ENCODE measurements around the gene SMCO4. TPM values are rescaled to one million over a fixed set of nuclear protein-coding genes. Genes with fewer than 3 reads are reported as not detected.

SMCO4 gene
- total and polyA plus RNA-seq, 2 donors (not counting 1 experiment from before 2014, with no cell fraction given): 3.6 to 5.1 TPM

DNA sequence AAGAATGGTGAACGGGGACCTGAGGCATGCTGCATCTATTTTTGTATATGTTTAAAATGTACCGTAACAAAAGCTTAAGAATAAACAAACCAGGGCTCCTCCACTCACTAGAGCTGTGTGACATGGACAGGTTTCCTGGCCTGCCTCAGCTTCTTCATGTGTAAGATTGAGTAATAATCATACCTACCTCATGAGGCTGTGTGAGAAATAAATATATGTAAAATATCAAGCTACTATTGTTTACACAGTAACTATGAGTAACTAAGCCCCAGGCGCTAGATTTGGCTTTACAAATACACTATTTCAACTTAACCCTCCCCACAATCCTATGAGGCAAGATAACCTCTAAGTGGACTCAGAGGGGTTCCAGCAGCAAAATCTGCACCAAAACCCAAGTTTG lies 66.4 kb downstream of the SMCO4 start:
- ATAC-seq (ENCODE audit: low read depth) (no peak), DNase-seq (no peak)
- Mint-ChIP-seq H3K27me3 (no peaks in the 10 kb centered on the region), H3K4me3 (no peak overlapping the region), H3K9me3 (ENCODE audit: insufficient read depth) (no peaks in the 10 kb centered on the region), H3K4me1 (no peaks in the 10 kb centered on the region), H3K27ac (no peak overlapping the region)
- no peaks in the 10 kb centered on the region for H3K79me2 ChIP-seq (ENCODE audit: control insufficient read depth, insufficient read depth, low read length)
- TF ChIP-seq EZH2 (IDR thresholded peaks at IDR 0.05; ENCODE audit: borderline replicate concordance, insufficient read depth, low read depth, low read length, poor library complexity, severe bottlenecking): no peak
- TF ChIP-seq, protein P1, sequence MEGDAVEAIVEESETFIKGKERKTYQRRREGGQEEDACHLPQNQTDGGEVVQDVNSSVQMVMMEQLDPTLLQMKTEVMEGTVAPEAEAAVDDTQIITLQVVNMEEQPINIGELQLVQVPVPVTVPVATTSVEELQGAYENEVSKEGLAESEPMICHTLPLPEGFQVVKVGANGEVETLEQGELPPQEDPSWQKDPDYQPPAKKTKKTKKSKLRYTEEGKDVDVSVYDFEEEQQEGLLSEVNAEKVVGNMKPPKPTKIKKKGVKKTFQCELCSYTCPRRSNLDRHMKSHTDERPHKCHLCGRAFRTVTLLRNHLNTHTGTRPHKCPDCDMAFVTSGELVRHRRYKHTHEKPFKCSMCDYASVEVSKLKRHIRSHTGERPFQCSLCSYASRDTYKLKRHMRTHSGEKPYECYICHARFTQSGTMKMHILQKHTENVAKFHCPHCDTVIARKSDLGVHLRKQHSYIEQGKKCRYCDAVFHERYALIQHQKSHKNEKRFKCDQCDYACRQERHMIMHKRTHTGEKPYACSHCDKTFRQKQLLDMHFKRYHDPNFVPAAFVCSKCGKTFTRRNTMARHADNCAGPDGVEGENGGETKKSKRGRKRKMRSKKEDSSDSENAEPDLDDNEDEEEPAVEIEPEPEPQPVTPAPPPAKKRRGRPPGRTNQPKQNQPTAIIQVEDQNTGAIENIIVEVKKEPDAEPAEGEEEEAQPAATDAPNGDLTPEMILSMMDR (IDR thresholded peaks at IDR 0.05): no peak
- H3K9me3 ChIP-seq (ENCODE audit: control extremely low read depth in 1 of 3, control insufficient read depth in 2 of 3, insufficient read depth in 1 of 3, low read length in 2 of 3): no peaks in the 10 kb centered on the region
- H2AFZ ChIP-seq (ENCODE audit: insufficient read depth, low read depth, low read length, poor library complexity, severe bottlenecking): no peak overlapping the region
- intact Hi-C loops (cut with micrococcal nuclease): no loop called here
- no peaks in the 10 kb centered on the region for H3K36me3 ChIP-seq (replicated peaks in 1 of 2; ENCODE audit: control extremely low read depth in 1 of 2, control insufficient read depth in 1 of 2, extremely low read depth in 1 of 2, insufficient read depth in 2 of 2, low read length in 1 of 2)
- H3K4me2 ChIP-seq (replicated peaks; ENCODE audit: low read depth, low read length, poor library complexity, severe bottlenecking): no peak overlapping the region
- WGBS (ENCODE audit: insufficient coverage): 86% methylated on average over 1 of the region's 3 CpGs
- no peaks in the 10 kb centered on the region for H3K27me3 ChIP-seq (replicated peaks in 1 of 4; ENCODE audit: control extremely low read depth in 1 of 4, control insufficient read depth in 3 of 4, insufficient read depth in 4 of 4, low read length in 3 of 4)
- ChIA-PET CTCF (no interaction called here), POLR2A (no interaction called here)
- no peak overlapping the region for H3K27ac ChIP-seq (ENCODE audit: low read length in 2 of 2)
- H3K4me1 ChIP-seq (ENCODE audit: control insufficient read depth in 2 of 2, insufficient read depth in 2 of 2, low read length in 2 of 2): no peaks in the 10 kb centered on the region
- no peak overlapping the region for H3K9ac ChIP-seq (ENCODE audit: low read length)
- no peak overlapping the region for H3K4me3 ChIP-seq (ENCODE audit: control extremely low read depth in 1 of 5, extremely low read depth in 1 of 5, insufficient read depth in 1 of 5, low read depth in 2 of 5, low read length in 4 of 5)
- H4K20me1 ChIP-seq (ENCODE audit: control insufficient read depth, insufficient read depth, low read length, poor library complexity, severe bottlenecking): no peaks in the 10 kb centered on the region

DNA sequence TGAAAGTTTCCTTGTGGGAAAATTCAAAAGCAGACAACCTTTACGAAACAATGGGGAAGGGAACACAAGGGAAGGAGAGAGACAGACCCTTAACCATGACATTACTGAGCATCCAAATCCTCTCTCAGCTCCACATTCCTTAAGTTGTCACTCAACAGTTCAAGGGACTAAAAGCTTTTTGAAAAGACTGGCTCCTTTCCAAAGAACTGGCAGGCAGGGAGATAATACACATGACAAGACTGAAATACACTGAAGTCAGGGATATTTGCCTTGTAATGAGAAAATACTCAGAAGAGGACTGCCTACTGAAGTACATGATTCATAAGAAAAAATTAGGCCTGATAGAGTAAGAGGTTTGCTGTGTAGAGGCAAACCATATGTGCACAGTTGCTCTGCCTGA lies 69.1 kb downstream of the SMCO4 start:
- Histone ChIP-seq H3K27me3 (replicated peaks in 1 of 4; ENCODE audit: control extremely low read depth in 1 of 4, control insufficient read depth in 3 of 4, insufficient read depth in 4 of 4, low read length in 3 of 4) (no peaks in the 10 kb centered on the region), H3K36me3 (replicated peaks in 1 of 2; ENCODE audit: control extremely low read depth in 1 of 2, control insufficient read depth in 1 of 2, extremely low read depth in 1 of 2, insufficient read depth in 2 of 2, low read length in 1 of 2) (no peaks in the 10 kb centered on the region), H3K79me2 (ENCODE audit: control insufficient read depth, insufficient read depth, low read length) (no peaks in the 10 kb centered on the region), H3K9me3 (ENCODE audit: control extremely low read depth in 1 of 3, control insufficient read depth in 2 of 3, insufficient read depth in 1 of 3, low read length in 2 of 3) (no peaks in the 10 kb centered on the region), H4K20me1 (ENCODE audit: control insufficient read depth, insufficient read depth, low read length, poor library complexity, severe bottlenecking) (no peaks in the 10 kb centered on the region), H3K4me1 (ENCODE audit: control insufficient read depth in 2 of 2, insufficient read depth in 2 of 2, low read length in 2 of 2) (no peaks in the 10 kb centered on the region), H3K27ac (ENCODE audit: low read length in 2 of 2) (no peak overlapping the region), H3K4me3 (ENCODE audit: control extremely low read depth in 1 of 5, extremely low read depth in 1 of 5, insufficient read depth in 1 of 5, low read depth in 2 of 5, low read length in 4 of 5) (no peak overlapping the region), H2AFZ (ENCODE audit: insufficient read depth, low read depth, low read length, poor library complexity, severe bottlenecking) (no peak overlapping the region), H3K4me2 (replicated peaks; ENCODE audit: low read depth, low read length, poor library complexity, severe bottlenecking) (no peak overlapping the region), H3K9ac (ENCODE audit: low read length) (no peak overlapping the region)
- H3K27ac Mint-ChIP-seq: no peak overlapping the region
- no peaks in the 10 kb centered on the region for H3K4me1 Mint-ChIP-seq
- CTCF ChIA-PET: no interaction called here
- DNase-seq (no peak), ATAC-seq (ENCODE audit: low read depth) (no peak)
- no peak overlapping the region for H3K4me3 Mint-ChIP-seq
- TF ChIP-seq EZH2 (IDR thresholded peaks at IDR 0.05; ENCODE audit: borderline replicate concordance, insufficient read depth, low read depth, low read length, poor library complexity, severe bottlenecking): no peak
- TF ChIP-seq, protein P1 (IDR thresholded peaks at IDR 0.05): no peak
- intact Hi-C loops (cut with micrococcal nuclease): no loop called here
- H3K27me3 Mint-ChIP-seq: no peaks in the 10 kb centered on the region
- H3K9me3 Mint-ChIP-seq (ENCODE audit: insufficient read depth): no peaks in the 10 kb centered on the region
- no CpG with 5 or more reads among the region's 1 CpG for WGBS (ENCODE audit: insufficient coverage)
- POLR2A ChIA-PET: no interaction called here
